GM21390 (cell line): ENCODE data around the gene DSCAML1.

ENCODE experiments used
- ATAC-seq: cut with Tn5 transposase; IDR thresholded peaks from one replicate; pipeline ENCODE4 v1.9.1; 2021; ENCODE audit not compliant: unreplicated experiment

DSCAML1 gene, protein sequence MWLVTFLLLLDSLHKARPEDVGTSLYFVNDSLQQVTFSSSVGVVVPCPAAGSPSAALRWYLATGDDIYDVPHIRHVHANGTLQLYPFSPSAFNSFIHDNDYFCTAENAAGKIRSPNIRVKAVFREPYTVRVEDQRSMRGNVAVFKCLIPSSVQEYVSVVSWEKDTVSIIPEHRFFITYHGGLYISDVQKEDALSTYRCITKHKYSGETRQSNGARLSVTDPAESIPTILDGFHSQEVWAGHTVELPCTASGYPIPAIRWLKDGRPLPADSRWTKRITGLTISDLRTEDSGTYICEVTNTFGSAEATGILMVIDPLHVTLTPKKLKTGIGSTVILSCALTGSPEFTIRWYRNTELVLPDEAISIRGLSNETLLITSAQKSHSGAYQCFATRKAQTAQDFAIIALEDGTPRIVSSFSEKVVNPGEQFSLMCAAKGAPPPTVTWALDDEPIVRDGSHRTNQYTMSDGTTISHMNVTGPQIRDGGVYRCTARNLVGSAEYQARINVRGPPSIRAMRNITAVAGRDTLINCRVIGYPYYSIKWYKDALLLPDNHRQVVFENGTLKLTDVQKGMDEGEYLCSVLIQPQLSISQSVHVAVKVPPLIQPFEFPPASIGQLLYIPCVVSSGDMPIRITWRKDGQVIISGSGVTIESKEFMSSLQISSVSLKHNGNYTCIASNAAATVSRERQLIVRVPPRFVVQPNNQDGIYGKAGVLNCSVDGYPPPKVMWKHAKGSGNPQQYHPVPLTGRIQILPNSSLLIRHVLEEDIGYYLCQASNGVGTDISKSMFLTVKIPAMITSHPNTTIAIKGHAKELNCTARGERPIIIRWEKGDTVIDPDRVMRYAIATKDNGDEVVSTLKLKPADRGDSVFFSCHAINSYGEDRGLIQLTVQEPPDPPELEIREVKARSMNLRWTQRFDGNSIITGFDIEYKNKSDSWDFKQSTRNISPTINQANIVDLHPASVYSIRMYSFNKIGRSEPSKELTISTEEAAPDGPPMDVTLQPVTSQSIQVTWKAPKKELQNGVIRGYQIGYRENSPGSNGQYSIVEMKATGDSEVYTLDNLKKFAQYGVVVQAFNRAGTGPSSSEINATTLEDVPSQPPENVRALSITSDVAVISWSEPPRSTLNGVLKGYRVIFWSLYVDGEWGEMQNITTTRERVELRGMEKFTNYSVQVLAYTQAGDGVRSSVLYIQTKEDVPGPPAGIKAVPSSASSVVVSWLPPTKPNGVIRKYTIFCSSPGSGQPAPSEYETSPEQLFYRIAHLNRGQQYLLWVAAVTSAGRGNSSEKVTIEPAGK (N-terminal part only)

DNA sequence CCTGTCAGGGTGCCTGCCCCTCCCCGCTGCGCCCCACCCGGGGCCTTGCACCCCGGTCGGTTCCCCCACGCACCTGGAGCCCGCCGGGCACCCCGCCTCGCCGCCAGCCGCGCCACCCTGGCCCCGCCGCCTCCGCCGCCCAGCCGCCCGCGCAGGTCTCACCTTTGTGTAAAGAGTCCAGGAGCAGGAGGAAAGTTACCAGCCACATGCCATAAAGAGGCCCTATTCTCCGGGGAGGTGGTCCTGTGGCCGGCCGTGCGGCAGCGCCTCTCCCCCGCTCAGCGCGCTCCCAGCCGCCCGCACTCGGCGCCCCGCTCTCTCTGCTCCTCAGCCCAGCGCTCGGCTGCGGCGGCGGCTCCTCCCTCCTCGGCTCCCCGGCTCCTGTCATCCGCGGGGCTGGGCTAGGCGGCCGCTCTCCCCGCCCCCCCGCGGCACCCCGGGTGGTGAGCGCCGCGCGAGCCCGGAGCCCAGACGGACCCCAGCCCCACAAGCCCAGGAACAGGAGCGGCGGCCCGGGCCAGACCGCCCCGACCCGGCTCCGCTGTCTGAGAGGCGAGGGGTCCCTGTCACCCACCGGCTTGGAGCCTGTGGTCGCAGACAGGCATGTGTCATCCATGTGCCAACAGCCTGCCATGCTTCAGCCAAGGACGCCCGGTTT, at the start of gene DSCAML1:
DSCAML1 (minus strand) TSS at position 345 of the 658 bp plus-strand sequence; CDS start at position 208, 137 bp downstream.
- no peak for ATAC-seq

DNA sequence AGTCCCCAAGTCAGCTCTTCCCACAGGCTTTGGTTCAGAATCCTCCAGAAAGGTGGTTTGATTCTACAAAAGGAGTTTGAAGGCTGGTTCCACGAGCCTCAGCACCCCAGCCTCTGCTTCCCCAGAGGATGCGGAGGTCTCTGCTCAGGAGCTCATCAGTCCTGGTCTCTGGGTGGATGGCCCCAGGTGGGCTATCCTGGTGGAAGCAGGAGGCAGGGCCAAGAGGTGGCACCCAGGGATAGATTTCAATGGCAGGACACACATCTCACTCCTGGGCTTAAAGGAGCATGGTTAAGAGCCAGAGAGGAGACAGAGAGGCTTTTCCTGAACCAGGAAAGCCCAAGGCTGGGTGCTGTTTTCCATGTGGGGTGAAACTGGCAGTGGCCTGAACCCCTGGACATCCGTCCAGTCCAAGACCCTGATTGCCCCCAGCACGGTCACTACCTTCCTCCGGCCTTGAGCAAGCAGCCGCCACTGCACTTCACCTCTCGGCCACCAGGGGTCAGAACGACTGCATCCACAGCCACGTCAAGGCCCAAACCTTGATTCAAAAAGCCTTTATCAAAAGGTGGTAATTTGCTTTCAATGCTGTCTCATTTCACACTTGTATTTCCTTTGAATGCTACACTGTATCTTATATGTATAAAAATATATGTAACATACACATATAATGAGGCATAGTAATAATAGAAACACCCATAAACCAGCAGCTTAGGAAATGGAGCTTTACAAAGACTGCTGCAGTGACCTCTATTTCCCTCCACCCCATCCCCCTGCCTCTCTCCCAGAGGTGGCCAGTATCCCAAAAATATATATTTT, 46.9 kb upstream of the DSCAML1 start:
- no peak for ATAC-seq

DNA sequence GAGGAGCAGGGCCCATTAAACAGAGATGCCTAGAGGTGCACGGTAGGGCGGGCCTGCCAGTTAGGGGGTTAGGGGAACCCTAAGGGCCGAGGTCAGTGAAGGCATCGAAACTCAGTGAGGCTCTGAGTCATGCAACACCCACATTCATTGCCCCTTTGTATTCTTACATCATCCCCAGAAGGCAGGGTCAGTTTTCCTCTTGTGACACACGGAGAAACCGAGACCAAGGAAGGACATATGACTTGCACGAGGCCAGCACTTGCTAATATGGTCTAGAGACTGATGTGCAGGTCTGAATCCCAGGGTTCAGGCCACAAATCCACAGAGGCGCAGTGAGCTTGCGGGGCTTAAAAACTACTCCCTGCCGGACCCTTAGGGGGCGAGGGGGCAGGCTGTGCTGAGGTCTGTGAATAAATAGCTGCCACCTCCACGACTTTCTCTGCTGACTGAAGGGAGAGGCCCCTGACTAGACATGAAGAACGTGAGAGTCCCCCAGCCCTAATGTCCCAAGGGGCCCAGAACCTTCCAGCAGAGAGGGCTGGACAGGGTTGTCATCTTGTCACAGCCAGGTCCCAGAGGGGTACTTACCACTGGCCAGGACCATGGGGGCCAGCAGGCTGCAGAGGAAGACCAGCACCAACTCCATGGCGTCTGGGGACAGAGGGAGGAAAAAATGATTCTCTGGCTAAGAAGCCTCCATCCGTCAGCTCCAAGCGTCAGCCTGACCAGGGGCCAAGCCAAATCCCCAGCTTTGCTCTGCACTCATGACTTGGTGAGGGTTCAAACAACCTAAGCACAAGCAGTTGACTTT, 45.3 kb upstream of the DSCAML1 start:
- no peak for ATAC-seq

DNA sequence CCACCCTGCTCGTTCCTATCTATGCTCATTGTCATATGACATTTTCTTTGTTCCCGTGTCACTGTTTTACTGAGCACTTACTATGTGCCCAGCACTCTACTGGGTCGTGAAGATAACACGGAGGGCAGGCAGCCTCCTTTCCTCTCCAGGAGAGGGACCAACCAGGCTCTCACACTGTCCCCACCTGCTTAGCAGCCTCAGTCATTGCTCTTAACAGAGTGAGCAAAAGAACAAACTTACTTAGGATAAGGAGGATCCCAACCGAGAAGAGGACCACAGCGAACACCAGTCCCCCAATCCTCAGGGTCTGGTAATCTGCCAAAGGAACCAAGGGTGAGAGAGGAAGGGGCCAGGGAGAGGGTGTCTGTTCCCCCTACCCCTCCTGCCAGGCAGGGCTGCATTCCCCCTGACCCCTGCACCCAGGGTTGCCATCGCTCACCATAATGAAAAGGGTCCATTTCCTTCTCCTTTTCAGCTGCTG, 44.6 kb upstream of the DSCAML1 start:
- no peak for ATAC-seq

DNA sequence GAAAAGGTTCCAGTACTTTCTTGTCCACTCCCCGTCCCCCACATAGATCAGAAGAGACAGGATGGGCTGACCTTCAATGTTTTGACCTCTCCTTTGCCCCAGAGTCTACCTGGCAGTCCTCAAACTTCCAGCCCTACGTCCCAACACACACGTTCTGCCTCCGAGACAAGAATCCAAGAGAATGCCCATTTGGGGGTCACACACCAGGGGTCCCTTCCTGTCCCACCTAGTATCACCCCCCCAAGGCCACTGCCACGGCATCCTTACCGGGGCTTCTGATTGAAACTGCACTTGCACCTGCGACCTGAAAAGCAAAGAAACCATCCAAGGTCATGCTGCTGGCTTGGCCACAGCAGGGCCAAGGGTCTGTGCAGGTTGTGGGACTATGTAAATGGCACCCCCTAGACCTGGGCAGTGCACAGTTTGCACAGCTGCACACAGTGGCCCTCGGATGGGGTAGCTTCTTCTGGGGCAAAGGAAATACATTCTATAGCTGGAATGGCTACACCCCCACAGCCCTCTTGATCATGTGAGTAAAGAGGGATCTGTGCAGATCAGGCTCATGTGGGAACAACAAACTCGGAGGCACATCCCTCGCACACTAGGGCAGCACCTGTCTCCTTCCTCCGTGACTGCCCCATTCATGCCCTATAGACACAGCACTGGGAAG, 44.0 kb upstream of the DSCAML1 start:
- ATAC-seq = no peak

DNA sequence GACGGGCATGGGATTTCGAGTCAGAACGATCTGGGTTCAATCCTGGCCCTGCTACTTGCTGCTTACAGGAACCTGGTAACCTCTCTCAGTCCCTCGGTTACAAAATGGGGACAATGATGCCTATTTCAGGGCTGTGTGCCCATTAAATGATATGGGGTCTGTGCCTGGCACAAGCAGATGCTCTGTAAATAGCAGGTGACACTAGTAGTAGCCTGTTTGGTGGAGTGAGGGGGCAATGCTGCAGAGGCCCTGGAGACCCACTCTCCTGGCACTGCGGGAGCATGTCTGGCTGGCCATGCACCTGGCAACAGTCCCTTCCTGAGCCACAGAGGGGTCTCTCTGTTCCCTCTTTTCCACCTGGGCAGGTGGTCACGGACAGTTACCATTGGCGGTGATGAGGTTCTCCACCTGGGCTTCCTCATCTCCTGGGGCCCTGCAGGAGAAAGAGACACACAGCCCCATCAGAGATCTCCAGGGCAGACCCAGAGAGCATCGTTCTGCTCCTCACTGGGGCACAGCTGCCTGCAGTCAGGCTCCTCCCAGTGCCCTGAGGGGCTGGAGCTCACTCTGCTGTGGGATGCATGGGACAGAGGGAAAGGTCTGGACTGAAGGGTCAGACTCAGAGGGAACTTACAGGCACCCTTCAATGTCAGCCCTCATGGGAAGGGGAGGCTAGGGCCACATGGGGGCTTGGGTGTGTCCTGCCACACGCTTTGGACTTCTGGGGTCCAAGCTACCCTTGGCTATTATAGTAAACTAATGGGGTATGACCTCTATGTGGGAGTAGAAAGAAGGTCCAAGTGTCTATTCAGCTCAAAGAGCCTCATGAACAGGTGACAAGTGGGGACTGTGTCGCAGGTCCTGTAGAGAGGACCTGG, 43.2 kb upstream of the DSCAML1 start:
- no peak for ATAC-seq

DNA sequence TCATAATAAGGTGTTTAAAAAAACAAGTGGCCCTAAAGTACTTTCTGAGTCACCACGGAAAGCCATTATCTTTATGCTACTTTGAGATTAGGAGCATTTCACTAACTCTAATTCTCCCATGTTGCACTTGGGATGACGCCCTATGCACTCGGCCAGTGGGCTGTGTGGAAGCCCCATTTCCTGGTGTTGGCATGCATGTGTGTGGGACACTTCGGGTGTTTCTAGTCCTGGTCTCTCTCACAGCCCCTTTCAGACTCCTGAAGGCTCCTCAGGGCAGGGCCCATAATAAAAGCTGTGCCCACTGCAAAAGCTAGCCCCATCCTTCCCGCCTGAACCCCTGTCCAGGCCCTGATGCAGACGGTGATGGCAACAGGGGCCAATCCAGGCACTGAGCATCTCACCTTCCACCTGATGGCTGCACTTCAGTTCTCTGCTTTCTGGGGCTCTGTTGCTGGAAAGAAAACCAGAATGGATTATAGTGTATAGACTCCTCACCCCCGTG, 42.4 kb upstream of the DSCAML1 start:
- no peak for ATAC-seq

DNA sequence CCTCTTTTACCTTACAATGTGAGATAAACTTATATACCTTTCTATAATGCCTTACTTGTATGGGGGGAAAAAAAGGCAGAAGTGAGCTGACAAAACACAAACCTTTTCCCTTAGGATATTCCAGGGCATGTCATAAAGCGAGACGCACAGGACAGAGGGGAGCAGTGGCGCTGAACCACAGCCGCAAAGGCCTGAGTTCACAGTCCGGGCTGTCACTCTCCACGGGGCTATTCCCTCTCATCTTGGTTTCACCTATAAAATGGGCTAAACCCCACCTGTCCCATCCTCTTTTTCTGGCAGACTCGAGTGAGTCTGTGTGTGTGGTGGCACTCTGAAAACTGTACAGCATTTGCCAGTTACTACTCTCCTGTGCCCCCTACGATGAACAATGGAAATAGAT, 41.9 kb upstream of the DSCAML1 start:
- ATAC-seq = no peak

DNA sequence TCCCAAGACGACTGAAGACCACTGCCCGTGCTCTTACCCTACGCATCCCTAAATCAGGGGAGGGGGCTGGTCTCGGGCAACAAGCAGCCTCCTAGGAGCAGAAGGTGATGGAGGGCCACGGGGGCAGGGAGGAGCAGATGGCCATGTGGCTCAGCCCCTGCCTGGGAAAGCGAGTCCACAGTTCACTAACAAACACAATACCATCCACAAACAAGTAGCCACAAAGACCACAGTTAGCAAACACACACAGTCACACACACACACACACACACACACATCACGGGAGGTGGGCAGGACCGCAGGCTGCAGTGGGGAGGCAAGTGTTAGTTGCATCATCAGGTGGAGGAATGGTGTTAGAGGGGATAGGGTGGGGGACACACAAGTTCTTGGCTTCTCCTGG, 40.8 kb upstream of the DSCAML1 start:
- ATAC-seq = no peak

DNA sequence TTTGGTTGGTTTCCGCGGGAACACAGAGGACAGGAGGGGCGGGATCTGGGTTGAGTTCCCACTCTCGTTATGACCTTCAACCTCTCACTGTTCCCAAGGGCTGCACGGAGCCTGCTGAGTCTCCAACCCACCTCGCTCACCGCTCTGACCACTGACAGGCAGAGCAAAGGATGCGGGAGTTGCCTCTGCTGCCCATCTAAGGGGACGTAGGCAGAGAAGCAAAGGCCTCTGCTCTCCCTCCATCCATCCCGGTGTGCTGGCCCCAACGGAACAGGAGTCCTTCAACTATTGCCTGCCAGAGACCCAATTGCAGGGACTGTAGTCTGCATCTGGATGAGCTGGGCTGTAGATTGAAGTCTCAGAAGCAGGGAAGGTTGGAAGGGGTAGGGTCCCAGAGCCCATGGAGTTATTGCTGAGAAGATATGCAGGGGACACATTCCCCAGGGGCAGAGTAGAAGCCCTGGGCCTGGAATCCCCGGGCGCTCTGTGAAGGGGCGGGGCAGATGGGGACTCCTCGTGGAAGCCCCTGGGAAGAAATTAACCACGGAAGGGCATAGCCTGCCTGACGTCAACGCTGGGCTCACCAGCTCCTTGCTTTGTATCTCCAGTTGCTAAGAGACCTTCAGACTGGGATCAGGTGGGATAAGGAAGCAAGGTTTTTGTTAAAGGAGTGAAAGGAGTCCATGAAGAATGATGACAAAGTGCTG, 40.2 kb upstream of the DSCAML1 start:
- ATAC-seq = no peak

DNA sequence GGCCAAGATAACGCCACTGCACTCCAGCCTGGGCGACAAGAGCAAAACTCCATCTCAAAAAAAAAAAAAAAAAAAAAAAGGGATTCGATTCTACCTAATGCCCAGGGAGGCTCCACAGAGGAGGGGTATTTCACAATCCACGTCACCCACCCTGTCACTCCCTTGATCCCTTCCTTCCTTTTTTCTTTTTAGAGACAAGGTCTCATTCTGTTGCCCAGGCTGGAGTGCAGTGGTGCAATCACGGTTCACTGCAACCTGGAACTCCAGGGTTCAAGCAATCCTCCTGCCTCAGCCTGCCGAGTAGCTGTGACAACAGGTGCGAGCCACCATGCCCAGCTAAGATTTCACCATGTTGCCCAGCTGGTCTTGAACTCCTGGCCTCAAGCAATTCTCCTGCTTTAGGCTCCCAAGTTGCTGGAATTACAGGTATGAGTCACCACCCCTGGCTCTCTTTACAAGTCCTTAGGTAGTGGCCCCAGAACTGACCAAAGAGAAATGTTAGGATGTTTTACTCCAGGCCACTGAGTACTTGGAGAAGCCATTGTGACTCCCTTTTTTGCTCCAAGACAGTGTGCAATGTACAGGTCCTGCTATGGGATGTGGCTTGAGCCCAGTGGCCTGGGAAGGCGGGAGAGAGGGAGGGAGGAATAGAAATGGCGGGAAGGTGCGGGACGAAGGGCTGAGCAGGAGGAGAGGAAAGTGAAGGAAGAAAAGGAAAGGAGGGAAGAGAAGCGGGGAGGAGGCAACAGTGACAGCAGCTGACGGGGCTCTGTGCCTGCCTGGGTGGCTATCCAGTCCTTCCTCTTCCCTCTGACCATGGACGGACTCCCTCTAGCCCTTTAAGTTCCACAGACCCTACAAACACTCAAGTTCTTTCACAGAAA, 39.3 kb upstream of the DSCAML1 start:
- ATAC-seq = no peak

DNA sequence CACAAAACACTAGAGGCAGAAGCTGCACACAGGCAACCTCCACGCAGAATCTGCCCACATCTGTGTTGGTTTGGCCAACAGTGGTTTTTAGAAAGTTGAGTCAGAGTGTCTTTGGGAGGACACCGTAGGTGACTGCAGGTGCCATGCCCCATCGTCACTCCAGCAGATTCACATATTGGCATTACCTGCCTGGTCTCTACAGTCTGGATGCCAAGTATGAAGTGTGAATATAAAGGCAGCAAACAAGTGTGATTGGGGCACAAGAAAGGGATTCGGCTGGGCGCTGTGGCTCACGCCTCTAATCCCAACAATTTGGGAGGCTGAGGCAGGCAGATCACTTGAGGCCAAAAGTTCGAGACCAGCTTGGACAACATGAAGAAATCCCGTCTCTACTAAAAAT, 38.6 kb upstream of the DSCAML1 start:
- ATAC-seq = no peak

DNA sequence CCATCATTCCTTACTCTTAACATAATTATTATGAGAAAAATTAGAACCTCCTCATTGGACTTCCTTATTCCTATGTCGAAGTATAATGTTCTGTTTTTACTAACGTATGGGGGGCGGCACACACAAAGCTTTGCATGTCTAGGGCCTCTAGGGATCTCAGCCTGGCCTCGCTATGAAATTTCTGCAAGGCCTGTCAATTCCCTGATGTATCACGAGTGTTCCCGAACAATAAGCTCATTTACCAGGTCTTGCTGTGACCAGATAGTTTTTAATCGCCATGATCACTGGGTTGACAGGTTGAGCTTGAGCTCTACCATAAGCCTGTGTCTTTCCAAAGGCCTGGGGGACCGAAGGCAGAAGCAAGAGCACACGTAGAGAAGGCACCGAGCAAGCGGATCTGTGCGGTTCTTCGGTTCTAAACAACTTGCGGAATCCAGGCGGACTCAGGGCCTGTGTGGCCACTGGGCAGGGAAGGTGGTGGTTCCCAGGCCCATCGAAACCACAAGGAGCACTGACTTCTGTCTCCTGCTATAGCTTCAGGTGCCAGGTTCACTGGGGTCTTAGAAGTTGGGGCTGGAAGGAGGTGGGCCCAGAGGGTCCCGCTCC, 37.9 kb upstream of the DSCAML1 start:
- no peak for ATAC-seq

DNA sequence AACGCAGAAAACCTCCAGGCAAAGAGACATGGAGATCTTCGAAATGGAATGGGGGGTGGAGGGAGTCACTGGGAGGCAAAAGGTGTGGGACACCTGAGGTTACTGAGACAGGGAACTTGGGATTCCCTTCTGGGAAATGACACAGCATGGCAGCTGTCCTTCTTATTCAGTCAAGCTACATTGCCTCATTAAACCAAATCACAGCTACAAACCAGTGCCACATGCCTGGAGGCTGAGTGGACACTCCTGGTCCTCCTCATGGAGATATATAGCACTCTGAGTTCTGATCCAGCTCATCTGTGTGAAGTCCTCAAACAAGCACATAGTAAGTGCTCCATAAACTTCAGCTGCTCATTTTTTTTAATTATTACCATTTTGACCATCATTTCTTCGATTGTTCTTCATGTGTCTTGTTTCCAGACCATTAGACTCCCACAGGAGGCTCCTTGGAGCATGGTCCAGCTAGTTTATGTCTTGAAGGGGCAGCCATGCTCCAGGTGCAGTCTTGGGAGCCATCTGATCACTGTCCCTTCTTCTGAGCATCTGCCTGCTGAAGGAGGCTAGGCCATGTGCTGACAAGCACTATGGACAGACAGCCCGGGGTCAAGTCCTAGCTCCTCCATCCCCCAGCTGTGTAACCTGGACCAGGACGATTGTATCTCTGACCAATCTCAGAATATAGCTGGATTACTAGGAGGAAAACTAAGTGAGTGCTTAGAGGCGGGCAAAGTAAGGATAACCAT, 37.2 kb upstream of the DSCAML1 start:
- no peak for ATAC-seq
